ENCODE data around the gene PROM2. TPM values are rescaled to one million over a fixed set of nuclear protein-coding genes. Genes with fewer than 3 reads are reported as not detected.
A peak's percentile ranks its signal among the peaks of the same experiment; 100 is the strongest.

Gene PROM2
- total RNA-seq, 1 donor from 2014 or later = 10.8 TPM

- Histone ChIP-seq H3K36me3 (ENCODE audit: control insufficient read depth, insufficient read depth, low read length) (peaks cover 19% of the 10 kb centered on the region), H3K4me3 (ENCODE audit: low read depth, low read length) (peak overlapping the region; percentile 54), H3K27me3 (ENCODE audit: control insufficient read depth, insufficient read depth, low read length) (no peaks in the 10 kb centered on the region)
- DNase-seq (ENCODE audit: low read depth) = no peak
- no peak for TF ChIP-seq CTCF (IDR thresholded peaks at IDR 0.05; ENCODE audit: insufficient read depth, low read length, severe bottlenecking)
- FAIRE-seq = no peak
Measured at GRCh38 chr2:95275151-95275515, 884 bp downstream of the PROM2 start.

GRCh38 chr2:95275601-95276243 is 1.5 kb downstream of the PROM2 start:
- Histone ChIP-seq H3K36me3 (ENCODE audit: control insufficient read depth, insufficient read depth, low read length) (peaks cover 23% of the 10 kb centered on the region), H3K27me3 (ENCODE audit: control insufficient read depth, insufficient read depth, low read length) (no peaks in the 10 kb centered on the region), H3K4me3 (ENCODE audit: low read depth, low read length) (peak overlapping the region; percentile 54)
- DNase-seq (ENCODE audit: low read depth) (peak; percentile 38), FAIRE-seq (peak; percentile 89)
- TF ChIP-seq CTCF (IDR thresholded peaks at IDR 0.05; ENCODE audit: insufficient read depth, low read length, severe bottlenecking) = no peak

DNA sequence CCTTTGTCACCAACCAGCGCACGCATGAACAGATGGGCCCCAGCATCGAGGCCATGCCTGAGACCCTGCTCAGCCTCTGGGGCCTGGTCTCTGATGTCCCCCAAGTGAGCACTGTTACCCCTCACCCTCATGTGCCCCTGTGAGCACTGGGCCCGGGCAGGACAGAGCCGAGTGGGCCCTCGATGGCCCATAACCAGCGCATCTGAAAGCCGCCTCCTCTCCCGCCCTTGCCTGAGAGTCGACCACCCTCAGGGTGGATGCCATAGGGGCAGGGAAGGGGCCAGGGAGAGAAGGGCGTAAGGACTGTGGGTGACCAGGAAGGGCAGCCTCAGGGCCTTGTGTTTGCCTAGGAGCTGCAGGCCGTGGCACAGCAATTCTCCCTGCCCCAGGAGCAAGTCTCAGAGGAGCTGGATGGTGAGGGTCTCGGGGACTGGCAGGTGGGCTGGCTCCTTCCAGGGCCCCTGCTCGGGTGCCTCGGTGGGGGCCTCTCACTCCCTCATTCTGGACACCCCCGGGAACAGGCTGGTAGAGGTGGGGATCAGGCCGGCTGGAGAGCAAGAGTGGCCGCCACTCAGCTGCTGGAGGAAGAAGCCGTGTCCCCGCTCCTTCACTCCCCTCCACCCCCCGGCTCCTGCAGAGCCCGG is 2.1 kb downstream of the PROM2 start:
- no peak for DNase-seq (ENCODE audit: low read depth)
- no peak for FAIRE-seq
- no peaks in the 10 kb centered on the region for H3K27me3 ChIP-seq (ENCODE audit: control insufficient read depth, insufficient read depth, low read length)
- no peak for TF ChIP-seq CTCF (IDR thresholded peaks at IDR 0.05; ENCODE audit: insufficient read depth, low read length, severe bottlenecking)
- H3K36me3 ChIP-seq (ENCODE audit: control insufficient read depth, insufficient read depth, low read length) = peaks cover 27% of the 10 kb centered on the region
- no peak overlapping the region for H3K4me3 ChIP-seq (ENCODE audit: low read depth, low read length)

GRCh38 chr2:95276888-95277245 is 2.6 kb downstream of the PROM2 start:
- no peak for FAIRE-seq
- no peaks in the 10 kb centered on the region for H3K27me3 ChIP-seq (ENCODE audit: control insufficient read depth, insufficient read depth, low read length)
- no peak overlapping the region for H3K4me3 ChIP-seq (ENCODE audit: low read depth, low read length)
- DNase-seq (ENCODE audit: low read depth) = no peak
- peaks cover 31% of the 10 kb centered on the region for H3K36me3 ChIP-seq (ENCODE audit: control insufficient read depth, insufficient read depth, low read length)
- no peak for TF ChIP-seq CTCF (IDR thresholded peaks at IDR 0.05; ENCODE audit: insufficient read depth, low read length, severe bottlenecking)

- FAIRE-seq (no peak), DNase-seq (ENCODE audit: low read depth) (peak; percentile 57)
- peaks cover 36% of the 10 kb centered on the region for H3K36me3 ChIP-seq (ENCODE audit: control insufficient read depth, insufficient read depth, low read length)
- H3K4me3 ChIP-seq (ENCODE audit: low read depth, low read length) = no peak overlapping the region
- peak; percentile 67 for TF ChIP-seq CTCF (IDR thresholded peaks at IDR 0.05; ENCODE audit: insufficient read depth, low read length, severe bottlenecking)
- H3K27me3 ChIP-seq (ENCODE audit: control insufficient read depth, insufficient read depth, low read length) = no peaks in the 10 kb centered on the region
Measured at GRCh38 chr2:95277246-95277906, 3.1 kb downstream of the PROM2 start.

Measured in bronchial epithelial cell (primary cell).